Uterus (tissue), 4 donors: Measurements from ENCODE around the gene MFRP. TPM values are rescaled to one million over a fixed set of nuclear protein-coding genes. Genes with fewer than 3 reads are reported as not detected.

Experiments
- DNase-seq, 2 donors: peaks; one replicate each; pipeline ENCODE4 v3.0.0-alpha.2; 2019 to 2020
- H3K27ac ChIP-seq, 2 donors: fragments of 200-600 bp; sonication (generic); 1 replicate in 1 of 2; 2 replicates in 1 of 2; pipeline ENCODE4 v1.5.1; 2016 to 2018
- H3K27me3 ChIP-seq, 2 donors: fragments of 200-600 bp; sonication (generic); one replicate each; pipeline ENCODE4 v1.5.1; 2018 to 2019; ENCODE audit warnings: control low read depth in 1 of 2
- H3K36me3 ChIP-seq, 2 donors: fragments of 200-600 bp; sonication (generic); one replicate each; pipeline ENCODE4 v1.5.1; 2019; ENCODE audit warnings: control low read depth in 1 of 2
- H3K4me1 ChIP-seq, 2 donors: fragments of 200-600 bp; sonication (generic); one replicate each; pipeline ENCODE4 v1.5.1; 2018 to 2019; ENCODE audit warnings: control low read depth in 1 of 2
- H3K4me3 ChIP-seq, 2 donors: fragments of 200-600 bp; sonication (generic); 1 replicate in 1 of 2; 2 replicates in 1 of 2; pipeline ENCODE4 v1.5.1; 2018 to 2019; ENCODE audit warnings: mild to moderate bottlenecking in 1 of 2
- H3K9me3 ChIP-seq, 2 donors: fragments of 200-600 bp; sonication (generic); one replicate each; pipeline ENCODE4 v1.5.1; 2019; ENCODE audit warnings: control low read depth in 1 of 2
- POLR2A ChIP-seq, 2 donors: fragments of 450-650 bp; IDR thresholded peaks; one replicate each; pipeline ENCODE4 v1.6.1; 2016; ENCODE audit warnings: antibody characterized with exemption in 2 of 2, mild to moderate bottlenecking in 1 of 2, moderate library complexity in 1 of 2
- intact Hi-C: fragments of 100-400 bp; cut with DNase I; formaldehyde crosslinking; loops from one replicate; pipeline ENCODE4 v1.15.1; 2023; ENCODE audit warnings: low total_unique reads
- total RNA-seq, 4 donors: library from RNA; depleted of rRNA in 3 of 4; stranded (reverse); fragments of >200 nt in 3 of 4; gene quantifications; one replicate each; pipeline versions ENCODE4 v1.1.0 to v1.2.4, GENCODE V29; 2014 to 2023
- TF ChIP-seq, protein P1 (sequence below), 4 experiments: fragments of 200-600 bp in 2 of 4; fragments of 450-650 bp in 2 of 4; sonication (generic) in 2 of 4; IDR thresholded peaks; one replicate each; pipeline ENCODE4 v1.5.1; 2016 to 2019; ENCODE audit warnings: antibody characterized with exemption in 4 of 4, mild to moderate bottlenecking in 2 of 4, moderate library complexity in 1 of 4
- donor health status: DM: yes; HTN: yes; CAD: no.

The MFRP gene
- total RNA-seq, 4 donors from 2014 or later, result 0.07 to 0.26 TPM; not detected in 2

DNA sequence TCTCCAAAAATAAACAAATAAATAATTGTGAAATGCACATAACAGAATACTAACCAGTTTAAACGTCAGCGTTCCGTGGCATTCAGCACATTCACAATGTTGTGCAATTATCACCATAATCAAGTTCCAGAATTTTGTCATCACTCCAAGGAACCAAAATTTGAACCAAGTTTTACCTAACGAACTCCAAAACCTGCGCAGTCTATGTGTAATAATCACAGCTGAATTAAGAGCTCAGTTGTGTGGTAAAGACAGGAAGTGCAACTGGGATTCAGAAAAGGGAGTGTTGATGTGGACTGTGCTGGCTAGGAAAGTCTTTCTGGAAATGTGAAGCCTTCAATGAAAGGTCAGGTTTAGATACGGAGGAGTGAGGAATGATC, 24.2 kb downstream of the MFRP start:
- H3K27me3 ChIP-seq, result no peaks in the 10 kb centered on the region
- H3K36me3 ChIP-seq, result no peaks in the 10 kb centered on the region
- DNase-seq, result peak in 1 of 2 donors; percentile 11
- peaks cover 0 to 6% of the 10 kb centered on the region in 2 donors for H3K4me1 ChIP-seq
- peak overlapping the region; percentile 93 to 94 for H3K27ac ChIP-seq
- H3K9me3 ChIP-seq, result no peaks in the 10 kb centered on the region
- intact Hi-C loops, result loop anchor here (5.0 kb wide), 1 partner anchor 115 kb away; the partner anchor contains the start of gene CBL
- TF ChIP-seq, protein P1, sequence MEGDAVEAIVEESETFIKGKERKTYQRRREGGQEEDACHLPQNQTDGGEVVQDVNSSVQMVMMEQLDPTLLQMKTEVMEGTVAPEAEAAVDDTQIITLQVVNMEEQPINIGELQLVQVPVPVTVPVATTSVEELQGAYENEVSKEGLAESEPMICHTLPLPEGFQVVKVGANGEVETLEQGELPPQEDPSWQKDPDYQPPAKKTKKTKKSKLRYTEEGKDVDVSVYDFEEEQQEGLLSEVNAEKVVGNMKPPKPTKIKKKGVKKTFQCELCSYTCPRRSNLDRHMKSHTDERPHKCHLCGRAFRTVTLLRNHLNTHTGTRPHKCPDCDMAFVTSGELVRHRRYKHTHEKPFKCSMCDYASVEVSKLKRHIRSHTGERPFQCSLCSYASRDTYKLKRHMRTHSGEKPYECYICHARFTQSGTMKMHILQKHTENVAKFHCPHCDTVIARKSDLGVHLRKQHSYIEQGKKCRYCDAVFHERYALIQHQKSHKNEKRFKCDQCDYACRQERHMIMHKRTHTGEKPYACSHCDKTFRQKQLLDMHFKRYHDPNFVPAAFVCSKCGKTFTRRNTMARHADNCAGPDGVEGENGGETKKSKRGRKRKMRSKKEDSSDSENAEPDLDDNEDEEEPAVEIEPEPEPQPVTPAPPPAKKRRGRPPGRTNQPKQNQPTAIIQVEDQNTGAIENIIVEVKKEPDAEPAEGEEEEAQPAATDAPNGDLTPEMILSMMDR (IDR thresholded peaks at IDR 0.05), result peak in 2 of 4 experiments; percentile 10 to 14
- TF ChIP-seq POLR2A (IDR thresholded peaks at IDR 0.05), result no peak
- no peak overlapping the region for H3K4me3 ChIP-seq

DNA sequence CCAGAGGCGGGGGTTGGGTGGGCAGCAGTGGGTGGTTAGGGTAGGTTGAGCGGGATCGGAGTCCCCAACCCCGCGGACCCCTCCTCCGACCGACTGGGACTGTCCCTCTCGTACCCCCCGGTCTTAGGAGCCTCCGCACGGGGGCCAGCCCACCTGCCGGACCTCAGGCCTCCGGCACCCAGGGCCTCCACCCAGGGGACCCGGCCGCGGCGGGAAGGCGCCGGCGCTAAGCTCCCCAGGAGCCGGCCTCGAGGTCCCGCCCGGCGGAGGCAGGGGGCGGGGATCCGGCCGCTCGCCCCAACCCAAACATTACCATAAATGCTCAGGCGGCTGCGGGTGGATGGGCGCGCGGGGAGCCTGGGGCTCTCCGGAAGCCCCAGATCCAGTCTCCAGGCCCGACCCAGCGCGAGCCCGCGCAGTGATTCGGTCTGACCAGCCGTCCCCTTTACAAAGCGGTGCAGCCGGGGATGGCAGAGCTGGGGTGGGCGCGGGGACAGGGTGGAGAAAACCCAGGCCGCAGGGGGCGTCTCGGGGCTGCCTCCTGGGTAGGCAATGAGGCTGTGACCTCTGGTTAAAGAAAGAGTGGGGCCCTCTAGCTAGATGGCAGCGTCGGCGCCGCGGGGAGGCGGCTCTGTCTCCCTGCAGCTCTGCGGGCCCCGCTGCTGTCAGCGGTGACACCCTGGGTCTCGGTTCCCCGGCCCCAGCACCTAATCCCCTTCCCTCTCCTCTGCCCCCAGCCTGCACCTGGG, 25.6 kb downstream of the MFRP start:
- peak overlapping the region; percentile 37 to 40 for H3K4me3 ChIP-seq
- peak overlapping the region; percentile 93 to 94 for H3K27ac ChIP-seq
- DNase-seq, result peak; percentile 72 to 81
- no peaks in the 10 kb centered on the region for H3K36me3 ChIP-seq
- no peaks in the 10 kb centered on the region for H3K27me3 ChIP-seq
- intact Hi-C loops, result loop anchor here (5.0 kb wide), 1 partner anchor 114 kb away; the partner anchor contains the start of gene CBL
- H3K4me1 ChIP-seq, result peaks cover 0 to 6% of the 10 kb centered on the region in 2 donors
- TF ChIP-seq, protein P1 (IDR thresholded peaks at IDR 0.05), result no peak
- peak; percentile 81 for TF ChIP-seq POLR2A (IDR thresholded peaks at IDR 0.05)
- H3K9me3 ChIP-seq, result no peaks in the 10 kb centered on the region

DNA sequence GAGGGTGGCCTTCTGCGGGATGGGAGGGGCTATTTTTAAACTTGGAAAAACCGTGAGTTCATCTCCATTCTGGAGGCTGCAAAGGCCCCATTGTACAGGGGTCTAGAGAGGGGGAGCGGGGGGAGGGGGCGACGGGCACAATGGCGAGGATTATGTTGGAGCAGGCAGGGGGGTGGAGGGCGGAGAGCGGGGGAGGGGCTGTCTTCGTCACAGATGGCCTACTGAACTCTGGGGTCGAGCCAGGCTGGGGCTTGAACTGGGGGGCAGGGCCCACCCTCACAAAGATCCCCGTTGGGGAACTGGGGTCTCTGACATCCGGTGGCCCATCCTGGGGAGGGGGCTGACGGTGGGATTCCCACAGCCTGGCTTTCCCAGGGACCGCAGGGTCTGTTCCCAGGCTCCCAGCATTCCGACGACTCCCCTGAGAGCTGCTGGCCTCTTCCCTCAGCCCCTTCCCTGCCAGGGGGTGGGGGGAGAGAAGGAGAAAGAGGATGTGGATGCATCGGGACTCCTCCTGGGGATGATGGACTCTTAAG, 26.2 kb downstream of the MFRP start:
- TF ChIP-seq, protein P1 (IDR thresholded peaks at IDR 0.05), result no peak
- TF ChIP-seq POLR2A (IDR thresholded peaks at IDR 0.05), result no peak
- H3K27me3 ChIP-seq, result no peaks in the 10 kb centered on the region
- peaks cover 0 to 6% of the 10 kb centered on the region in 2 donors for H3K4me1 ChIP-seq
- no peaks in the 10 kb centered on the region for H3K36me3 ChIP-seq
- no peaks in the 10 kb centered on the region for H3K9me3 ChIP-seq
- intact Hi-C loops, result loop anchor here (5.0 kb wide), 1 partner anchor 113 kb away; the partner anchor contains the start of gene CBL
- H3K4me3 ChIP-seq, result peak overlapping the region; percentile 37 to 40
- DNase-seq, result peak in 1 of 2 donors; percentile 35
- peak overlapping the region; percentile 93 to 94 for H3K27ac ChIP-seq

DNA sequence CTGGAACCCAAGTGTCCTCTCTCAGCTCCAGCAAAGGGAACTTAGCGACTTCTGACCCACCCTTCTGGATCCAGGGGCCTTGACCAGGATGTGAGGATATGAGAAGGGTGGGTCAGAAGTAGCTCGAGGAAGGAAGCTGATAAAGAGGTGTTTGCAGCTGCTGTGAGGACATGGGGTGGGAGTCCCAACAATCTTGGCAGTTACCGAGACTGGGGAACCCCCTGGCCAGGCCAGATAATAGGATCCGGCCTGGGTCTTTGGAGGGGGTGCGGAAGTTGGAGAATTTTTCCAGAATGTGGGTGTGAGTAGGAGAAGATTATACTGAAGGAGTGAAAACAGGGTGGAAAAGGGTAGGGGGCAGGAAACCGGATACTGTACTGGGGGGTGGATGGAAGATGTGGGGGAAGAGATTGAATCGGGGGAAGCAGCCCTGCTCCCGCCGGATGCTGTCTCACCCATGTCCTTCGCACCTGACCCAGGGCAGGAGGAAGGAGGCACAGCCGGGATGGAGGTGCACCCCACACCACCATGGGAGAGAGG, 26.7 kb downstream of the MFRP start:
- intact Hi-C loops, result loop anchor here (5.0 kb wide), 1 partner anchor 112 kb away; the partner anchor contains the start of gene CBL
- no peaks in the 10 kb centered on the region for H3K27me3 ChIP-seq
- H3K4me3 ChIP-seq, result no peak overlapping the region
- peaks cover 0 to 6% of the 10 kb centered on the region in 2 donors for H3K4me1 ChIP-seq
- no peaks in the 10 kb centered on the region for H3K36me3 ChIP-seq
- H3K27ac ChIP-seq, result peak overlapping the region; percentile 93 to 94
- H3K9me3 ChIP-seq, result no peaks in the 10 kb centered on the region
- TF ChIP-seq, protein P1 (IDR thresholded peaks at IDR 0.05), result no peak
- no peak for TF ChIP-seq POLR2A (IDR thresholded peaks at IDR 0.05)
- no peak for DNase-seq
